ENCODE measurements around the gene TPI1. TPM values are rescaled to one million over a fixed set of nuclear protein-coding genes. Genes with fewer than 3 reads are reported as not detected.

TPI1 gene
- total and polyA plus RNA-seq, 8 donors: 394 to 521 (median 444) TPM

- H3K4me3 ChIP-seq: peak overlapping the region; percentile 55 to 62
- intact Hi-C loops (cut with DNase I): no loop called here
- DNase-seq (peak in 1 of 4 donors; percentile 55), ATAC-seq (no peak)
- no peaks in the 10 kb centered on the region for H3K27me3 ChIP-seq
- no peaks in the 10 kb centered on the region for H3K9me3 ChIP-seq
- H3K36me3 ChIP-seq: peaks cover 0 to 28% of the 10 kb centered on the region in 2 donors
- peak overlapping the region; percentile 95 to 96 for H3K27ac ChIP-seq
- TF ChIP-seq CTCF (IDR thresholded peaks at IDR 0.05): no peak
- peaks cover 11 to 29% of the 10 kb centered on the region in 2 donors for H3K4me1 ChIP-seq
Measured at GRCh38 chr12:6852651-6853354, 14.5 kb upstream of the TPI1 start.

GRCh38 chr12:6853626-6854025 is 13.7 kb upstream of the TPI1 start:
- Histone ChIP-seq H3K27ac (peak overlapping the region; percentile 95 to 96), H3K4me1 (peaks cover 11 to 29% of the 10 kb centered on the region in 2 donors), H3K27me3 (no peaks in the 10 kb centered on the region), H3K4me3 (peak overlapping the region in 1 of 2 donors; percentile 62), H3K9me3 (no peaks in the 10 kb centered on the region), H3K36me3 (peaks cover 0 to 36% of the 10 kb centered on the region in 2 donors)
- intact Hi-C loops (cut with DNase I): no loop called here
- DNase-seq (no peak), ATAC-seq (no peak)
- TF ChIP-seq CTCF (IDR thresholded peaks at IDR 0.05): no peak

- Histone ChIP-seq H3K9me3 (no peaks in the 10 kb centered on the region), H3K4me1 (peaks cover 11 to 29% of the 10 kb centered on the region in 2 donors), H3K27me3 (no peaks in the 10 kb centered on the region), H3K27ac (no peak overlapping the region), H3K4me3 (no peak overlapping the region), H3K36me3 (peaks cover 0 to 40% of the 10 kb centered on the region in 2 donors)
- intact Hi-C loops (cut with DNase I): no loop called here
- DNase-seq (no peak), ATAC-seq (no peak)
- no peak for TF ChIP-seq CTCF (IDR thresholded peaks at IDR 0.05)
Measured at GRCh38 chr12:6854036-6854435, 13.3 kb upstream of the TPI1 start.

GRCh38 chr12:6855322-6855721 is 12.0 kb upstream of the TPI1 start:
- Histone ChIP-seq H3K27ac (no peak overlapping the region), H3K36me3 (peaks cover 0 to 53% of the 10 kb centered on the region in 2 donors), H3K9me3 (no peaks in the 10 kb centered on the region), H3K4me3 (no peak overlapping the region), H3K27me3 (no peaks in the 10 kb centered on the region), H3K4me1 (peaks cover 11 to 24% of the 10 kb centered on the region in 2 donors)
- DNase-seq: no peak
- intact Hi-C loops (cut with DNase I): no loop called here
- TF ChIP-seq CTCF (IDR thresholded peaks at IDR 0.05): no peak
- ATAC-seq: no peak

- H3K27ac ChIP-seq: no peak overlapping the region
- H3K9me3 ChIP-seq: no peaks in the 10 kb centered on the region
- no peaks in the 10 kb centered on the region for H3K27me3 ChIP-seq
- H3K4me3 ChIP-seq: no peak overlapping the region
- TF ChIP-seq CTCF (IDR thresholded peaks at IDR 0.05): no peak
- ATAC-seq (no peak), DNase-seq (no peak)
- H3K4me1 ChIP-seq: peaks cover 0 to 4% of the 10 kb centered on the region in 2 donors
- intact Hi-C loops (cut with DNase I): no loop called here
- H3K36me3 ChIP-seq: peaks cover 0 to 88% of the 10 kb centered on the region in 2 donors
Measured at GRCh38 chr12:6858799-6859198, 8.5 kb upstream of the TPI1 start.

Data from left lung (tissue), 10 donors.